A172 (cell line): ENCODE data around the gene SORBS1. TPM values are rescaled to one million over a fixed set of nuclear protein-coding genes. Genes with fewer than 3 reads are reported as not detected.

Source experiments
- DNase-seq: peaks from one replicate; pipeline ENCODE4 v3.0.0-alpha.2; 2015; ENCODE audit warnings: low spot score
- total RNA-seq: library from RNA; depleted of rRNA; stranded (reverse); fragments of >200 nt; shearing (Covaris generic); gene quantifications from 2 replicates; pipeline ENCODE4 v1.2.3, GENCODE V29; 2014

SORBS1 gene
- total RNA-seq, 1 experiment from 2014 or later = 2.5 TPM

DNA sequence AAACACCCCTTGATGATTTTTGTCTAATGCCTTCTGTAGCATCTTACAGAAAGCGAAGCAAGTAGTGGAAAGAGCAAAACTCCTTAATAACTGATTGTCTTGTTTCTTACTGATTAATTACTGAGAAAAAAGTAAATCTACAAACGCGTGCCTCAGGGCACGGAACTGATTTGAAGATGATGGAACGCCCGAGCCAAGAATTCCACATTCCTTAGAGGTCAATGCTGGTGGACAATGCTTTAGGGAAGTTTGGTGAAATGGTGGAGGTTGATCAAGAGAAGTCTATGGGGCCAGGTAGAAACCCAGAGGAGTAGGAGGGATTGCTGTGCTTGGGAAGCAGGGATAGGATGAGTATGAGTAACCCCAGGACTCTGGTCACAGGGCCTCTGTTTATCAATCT, 5.0 kb upstream of the SORBS1 start:
- no peak for DNase-seq

DNA sequence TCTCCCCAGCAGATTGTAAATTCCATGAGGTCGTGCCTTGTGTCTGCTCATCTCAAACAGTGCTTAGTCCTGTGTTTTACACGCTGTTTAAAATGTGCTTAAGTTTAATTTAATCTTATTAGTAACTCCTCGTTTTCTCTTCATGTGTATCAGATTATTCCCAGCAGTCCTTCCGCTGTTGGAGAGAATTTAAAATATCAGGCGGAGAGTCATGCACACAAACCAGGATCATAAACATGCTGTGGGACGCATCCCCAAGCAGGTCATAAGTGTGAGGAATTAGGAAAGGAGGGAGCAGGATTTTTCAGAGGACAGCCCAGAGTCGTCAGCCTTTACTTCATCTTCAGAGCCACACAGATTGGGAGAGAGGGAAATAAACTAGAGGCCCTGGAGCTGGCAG, 4.2 kb upstream of the SORBS1 start:
- DNase-seq = no peak

DNA sequence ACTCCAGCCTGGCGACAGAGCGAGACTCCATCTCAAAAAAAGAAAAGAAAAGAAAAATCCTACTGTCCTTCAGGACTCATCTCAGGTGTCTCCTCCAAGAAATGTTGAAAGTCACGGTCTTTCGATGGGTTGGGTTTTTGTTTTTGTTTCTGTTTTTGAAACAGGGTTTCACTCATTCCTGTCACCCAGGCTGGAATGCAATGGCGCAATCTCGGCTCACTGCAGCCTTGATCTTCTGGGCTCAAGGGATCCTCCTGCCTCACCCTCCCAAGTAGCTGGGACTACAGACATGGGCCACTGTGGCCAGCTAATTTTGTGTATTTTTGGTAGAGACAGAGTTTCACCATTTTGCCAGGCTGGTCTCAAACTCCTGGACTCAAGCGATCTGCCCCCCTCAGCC, 3.1 kb upstream of the SORBS1 start:
- DNase-seq = no peak

DNA sequence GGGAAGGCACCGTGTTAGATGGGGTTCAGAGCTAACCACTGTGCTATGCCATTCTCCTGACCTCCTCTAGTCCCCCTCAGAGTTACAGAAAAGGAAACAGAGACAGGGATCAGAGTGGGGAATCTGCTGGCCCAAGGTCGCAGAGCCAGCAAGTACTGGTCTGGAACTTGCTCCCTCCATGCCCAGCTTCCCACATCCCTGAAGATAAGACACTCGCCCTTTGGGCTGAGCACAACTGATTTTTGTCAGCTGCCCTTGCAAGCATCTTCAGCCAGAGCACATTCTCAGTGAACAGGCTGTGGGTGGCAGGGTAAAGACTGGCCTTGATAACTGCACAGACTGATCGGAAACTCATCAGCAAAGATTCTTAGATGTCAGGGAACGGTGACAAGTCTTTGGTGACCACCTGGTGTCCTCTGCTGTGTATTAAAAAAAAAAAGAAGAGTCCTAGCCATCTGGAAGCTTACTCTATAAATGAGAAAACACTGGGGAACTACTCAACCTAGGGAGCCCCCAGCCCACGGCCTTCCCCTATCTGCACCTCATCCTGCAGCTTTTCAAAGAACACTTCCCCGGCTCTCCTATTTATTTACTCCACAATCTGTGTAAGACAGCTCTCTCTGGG, 1.3 kb upstream of the SORBS1 start:
- no peak for DNase-seq

DNA sequence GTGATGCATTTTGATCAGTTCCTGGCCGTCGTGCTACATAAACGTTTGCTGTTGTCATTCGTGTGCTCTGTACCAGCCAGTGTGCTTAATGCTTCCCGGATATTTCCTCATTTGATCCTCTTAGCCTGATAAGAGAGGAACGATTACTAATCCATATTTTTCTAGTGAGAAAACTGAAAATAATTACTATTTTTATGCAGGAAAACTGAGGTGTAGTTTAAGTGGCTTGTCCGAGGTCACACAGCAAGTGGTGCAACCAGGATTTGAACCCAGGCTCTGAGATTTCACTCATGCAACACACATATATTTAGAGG, 650 bp upstream of the SORBS1 start:
- DNase-seq = no peak

DNA sequence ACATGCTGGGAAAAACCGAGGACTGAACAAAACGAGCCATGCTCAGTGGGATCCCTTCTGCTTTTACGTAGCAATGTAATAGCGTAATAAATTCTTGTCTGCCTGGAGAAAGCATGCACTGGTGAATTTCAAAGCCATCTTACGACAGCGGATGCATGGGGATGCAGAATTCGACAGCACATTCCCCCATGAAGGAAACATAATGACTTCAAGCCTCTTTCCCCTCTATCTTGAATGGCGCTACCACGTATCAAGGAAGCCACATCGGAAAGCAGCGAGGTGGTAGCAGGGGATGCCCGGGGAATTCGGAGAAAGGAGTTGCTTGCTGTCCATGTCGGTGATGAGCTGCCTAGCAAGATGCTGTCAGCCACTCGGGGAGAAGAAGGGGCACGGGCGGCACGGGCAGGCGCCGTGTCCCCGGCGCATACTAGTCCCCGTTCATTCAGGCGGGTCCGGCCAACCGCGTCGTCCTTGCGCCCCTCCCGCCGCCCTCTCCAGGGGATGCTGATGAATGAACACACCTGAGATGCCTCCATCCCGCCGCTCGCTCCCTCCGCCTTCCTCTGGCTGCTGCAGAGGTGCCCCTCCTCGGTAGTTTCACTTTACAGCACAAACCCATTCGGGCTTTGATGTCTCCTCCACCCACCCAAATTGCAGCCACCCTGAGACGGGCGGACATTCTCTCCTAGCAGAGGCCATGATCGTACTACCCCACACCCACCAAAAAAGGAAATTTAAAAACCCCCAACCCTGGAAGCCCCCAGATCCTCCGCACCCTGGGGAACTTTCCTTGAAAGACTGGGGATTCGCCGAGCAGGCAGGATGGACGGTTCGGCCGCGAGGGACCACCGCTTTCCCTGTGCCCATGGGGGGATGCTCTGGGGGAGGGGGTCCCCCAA, 644 bp downstream of the SORBS1 start:
- peak; percentile 12 for DNase-seq

DNA sequence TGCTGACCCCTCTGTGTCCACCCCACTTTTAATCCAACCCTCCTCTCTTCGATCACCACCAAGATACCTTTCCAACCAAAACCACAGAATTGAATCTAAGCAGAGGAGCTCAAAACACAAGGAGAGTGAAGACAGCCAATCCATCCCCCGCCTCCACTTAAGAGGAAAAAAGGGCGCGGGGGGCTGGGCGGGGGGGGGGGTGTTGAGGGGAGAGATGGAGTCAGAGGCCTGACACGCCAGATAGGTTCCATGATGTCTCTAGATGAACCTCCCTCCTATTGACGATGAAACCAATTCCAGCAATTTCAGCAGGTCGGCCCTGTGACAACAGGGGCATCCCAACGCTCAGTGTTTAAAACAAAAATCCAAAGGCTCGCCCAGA, 1.3 kb downstream of the SORBS1 start:
- no peak for DNase-seq

DNA sequence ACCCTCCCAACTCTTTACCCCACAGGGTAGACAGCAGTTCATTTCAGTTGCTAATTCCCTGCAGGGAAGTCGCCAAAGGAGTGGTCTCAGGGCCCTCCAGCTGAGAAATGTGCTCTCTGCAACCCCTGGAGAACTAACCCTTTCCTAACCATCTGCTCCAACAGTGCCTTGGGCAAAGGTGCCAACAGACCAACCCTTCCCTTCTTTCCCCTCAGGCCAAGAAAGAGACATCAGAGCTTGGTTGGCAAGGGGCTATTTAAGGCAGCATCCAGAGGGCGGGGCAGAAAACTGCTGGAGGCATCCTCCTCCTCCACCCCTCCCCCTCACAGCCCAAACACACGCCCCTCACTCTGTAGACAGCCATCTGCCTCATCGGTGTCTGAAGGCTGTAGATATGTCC, 1.7 kb downstream of the SORBS1 start:
- DNase-seq = no peak

DNA sequence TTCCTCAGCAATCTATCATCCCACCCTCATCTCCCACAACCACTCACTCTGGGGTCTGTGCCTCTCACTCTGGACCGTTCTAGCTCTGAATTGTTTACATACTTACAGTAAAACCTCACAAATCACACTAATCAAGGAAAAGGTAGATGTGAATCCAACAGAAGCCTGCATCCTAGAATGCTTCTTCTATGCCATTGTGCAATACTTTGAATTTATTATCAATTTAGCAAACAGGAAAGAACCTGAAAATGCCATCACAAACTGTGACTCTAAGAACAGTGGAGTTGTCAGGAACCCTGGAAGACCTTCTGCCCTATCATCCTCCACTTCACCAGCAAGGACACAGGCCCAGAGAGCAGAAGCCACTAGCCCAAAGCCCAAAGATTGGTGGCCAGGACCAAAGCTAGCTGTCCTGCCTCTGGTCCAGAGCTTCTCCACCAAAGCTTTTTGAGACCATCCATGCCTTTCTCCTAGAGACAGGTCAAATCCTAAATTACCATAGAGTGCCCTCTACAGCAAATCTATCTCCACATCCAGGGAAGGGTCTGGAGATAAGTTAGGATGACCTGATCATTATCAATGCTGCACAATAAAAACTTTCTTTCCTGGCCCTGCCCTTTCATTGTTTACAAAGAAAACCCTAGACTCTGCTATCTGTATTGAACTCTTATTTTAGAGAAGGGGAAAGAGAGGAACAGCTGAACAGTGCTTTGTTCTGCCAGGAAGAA, 2.4 kb downstream of the SORBS1 start:
- DNase-seq = no peak

DNA sequence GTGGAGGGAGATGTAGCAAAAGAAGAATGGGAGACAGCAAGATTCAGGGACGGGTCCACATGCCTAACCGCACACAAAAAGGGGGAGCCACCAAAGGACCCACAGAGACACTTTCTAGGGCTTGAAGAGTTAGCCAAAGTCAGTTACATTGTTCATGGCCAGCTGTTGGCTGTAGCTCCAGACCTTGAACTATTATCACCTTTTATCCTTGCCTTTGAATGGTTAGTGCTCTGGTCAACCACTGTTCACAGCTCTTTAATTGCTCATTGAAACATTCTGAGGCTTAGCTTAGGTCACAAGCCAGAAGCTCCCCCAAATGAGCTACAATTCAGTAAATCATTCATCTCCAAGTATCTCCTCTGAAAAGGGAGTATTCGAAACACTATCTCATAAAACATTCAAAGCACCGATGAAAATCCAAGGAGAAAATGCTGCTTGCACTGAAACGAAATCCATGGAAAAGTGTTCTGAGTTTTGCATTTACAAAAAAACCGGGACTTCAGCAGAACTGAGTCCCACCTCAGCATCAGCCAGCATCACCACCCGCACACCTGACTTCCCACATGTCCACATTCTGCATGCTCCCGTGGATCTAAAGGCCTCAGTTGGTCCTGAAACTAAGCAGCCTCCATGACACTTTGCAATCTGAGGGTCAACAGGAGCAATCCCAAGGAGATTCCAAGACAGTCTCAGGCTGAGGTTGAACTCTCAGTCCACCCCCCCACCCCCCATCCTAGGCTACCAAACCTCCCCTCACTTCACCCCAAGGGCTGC, 4.0 kb downstream of the SORBS1 start:
- DNase-seq = no peak

DNA sequence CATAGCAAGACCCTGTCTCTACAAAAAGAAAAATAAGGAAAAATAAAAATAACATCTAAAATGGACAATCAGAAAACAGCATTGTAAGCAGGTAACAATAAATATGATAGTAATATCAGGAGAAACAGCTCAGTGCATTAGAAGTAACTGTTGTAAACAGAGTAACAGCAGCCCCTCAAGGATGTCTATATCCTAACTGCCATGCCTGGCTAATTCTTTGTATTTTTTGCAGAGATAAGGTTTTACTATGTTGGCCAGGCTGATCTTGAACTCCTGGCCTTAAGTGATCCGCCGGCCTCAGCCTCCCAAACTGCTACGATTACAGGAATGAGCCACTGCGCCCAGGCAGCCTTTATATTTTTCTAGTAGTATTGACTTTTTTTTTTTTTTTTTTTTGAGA, 7.5 kb downstream of the SORBS1 start:
- DNase-seq = no peak

DNA sequence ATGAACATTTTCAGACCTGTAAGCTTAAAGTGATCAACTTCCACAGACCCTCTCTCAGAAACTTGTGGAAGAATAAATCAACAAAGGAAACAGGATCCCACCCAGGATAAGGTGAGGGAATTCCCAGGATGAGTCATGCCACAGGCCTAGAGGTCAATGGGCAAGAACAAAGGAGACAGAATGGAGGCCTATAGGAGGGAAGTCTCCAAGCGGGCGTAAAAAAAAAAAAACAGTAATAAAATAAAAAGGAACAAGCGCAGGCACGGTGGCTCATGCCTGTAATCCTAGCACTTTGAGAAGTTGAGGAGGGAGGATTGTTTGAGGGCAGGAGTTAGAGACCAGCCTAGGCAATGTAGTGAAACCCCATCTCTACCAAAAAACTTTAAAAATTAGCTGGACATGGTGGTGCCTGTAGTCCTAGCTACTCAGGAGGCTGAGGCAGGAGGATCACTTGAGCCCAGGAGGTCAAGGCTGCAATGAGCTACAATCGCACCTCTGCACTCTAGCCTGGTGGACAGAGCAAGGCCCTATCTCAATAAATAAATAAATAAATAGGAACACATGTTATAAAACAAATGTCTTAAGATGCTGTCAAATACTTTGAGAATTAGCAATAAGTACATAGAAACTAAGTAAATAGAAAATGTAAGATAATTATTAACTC, 8.4 kb downstream of the SORBS1 start:
- peak; percentile 27 for DNase-seq

DNA sequence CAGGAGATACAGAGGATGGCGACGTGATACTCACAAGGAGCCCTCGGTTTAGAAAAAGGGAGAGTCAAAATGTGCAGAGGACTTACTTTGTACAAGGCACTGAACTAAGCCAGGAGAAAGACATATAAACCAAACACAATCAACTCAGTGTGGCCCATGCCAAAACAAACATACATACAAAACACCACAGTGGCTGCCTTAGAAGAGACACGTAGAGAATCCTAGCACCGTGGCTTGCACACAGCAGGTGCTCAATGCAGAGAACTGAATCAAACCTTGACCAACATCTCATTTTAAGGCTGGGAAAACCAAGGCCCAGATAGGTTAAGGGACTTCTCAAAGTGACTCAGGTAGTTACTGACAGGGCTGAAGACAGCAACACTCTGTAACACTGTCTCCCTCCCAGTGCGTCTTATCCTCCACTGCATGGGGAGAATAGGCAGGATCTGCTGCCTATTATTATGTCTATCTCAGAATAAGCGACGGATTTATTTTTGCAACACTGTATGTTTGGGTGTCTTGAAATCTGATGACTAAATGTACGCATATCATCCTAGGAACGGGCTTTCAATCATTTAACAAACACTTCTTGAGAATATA, 11.0 kb downstream of the SORBS1 start:
- DNase-seq = no peak

DNA sequence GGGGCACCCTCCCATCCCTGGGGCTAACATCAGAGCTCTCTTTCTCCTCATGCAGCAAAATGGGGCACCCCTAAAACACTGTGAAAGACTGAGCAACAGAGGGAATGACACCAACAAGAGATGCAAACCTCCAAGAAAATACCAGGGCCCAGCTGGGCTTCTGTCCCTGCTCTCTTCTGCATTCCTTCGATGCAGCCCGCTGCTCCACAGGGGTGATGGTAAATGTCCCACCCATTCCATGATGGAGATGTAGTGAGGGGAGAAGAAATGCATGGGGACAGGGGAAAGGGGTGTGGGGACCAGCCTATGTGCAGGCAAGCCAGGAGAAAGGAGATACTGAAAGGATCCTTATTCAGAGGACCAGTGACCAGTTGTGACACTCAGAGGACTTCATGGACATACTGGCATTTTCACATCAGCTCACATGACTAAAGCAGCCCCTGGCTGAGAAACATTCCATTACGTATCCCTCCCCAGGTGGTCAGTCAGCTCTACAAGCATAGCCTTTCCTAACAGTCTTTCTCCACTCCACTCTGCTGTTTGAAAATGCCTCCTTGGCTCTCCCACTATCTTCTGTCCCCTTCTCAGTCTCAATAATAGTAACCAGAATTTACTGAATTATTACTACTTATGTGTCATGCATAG, 13.3 kb downstream of the SORBS1 start:
- DNase-seq = no peak

DNA sequence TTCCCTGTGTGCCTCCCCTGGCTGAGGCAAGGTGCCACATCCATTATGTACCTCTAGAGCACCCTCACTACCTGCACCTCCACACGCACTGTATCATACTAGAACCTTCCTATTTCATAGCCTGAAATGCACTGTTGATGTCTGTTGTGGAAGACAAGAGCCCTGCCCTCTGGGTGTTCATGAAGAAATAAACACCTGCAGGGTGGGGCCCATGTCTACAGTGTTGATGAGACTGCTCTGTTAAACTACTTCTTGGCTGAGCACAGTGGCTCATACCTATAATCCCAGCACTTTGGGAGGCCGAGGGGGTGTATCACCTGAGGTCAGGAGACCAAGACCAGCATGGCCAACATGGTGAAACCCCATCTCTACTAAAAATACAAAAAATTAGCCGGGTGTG, 14.0 kb downstream of the SORBS1 start:
- DNase-seq = no peak

DNA sequence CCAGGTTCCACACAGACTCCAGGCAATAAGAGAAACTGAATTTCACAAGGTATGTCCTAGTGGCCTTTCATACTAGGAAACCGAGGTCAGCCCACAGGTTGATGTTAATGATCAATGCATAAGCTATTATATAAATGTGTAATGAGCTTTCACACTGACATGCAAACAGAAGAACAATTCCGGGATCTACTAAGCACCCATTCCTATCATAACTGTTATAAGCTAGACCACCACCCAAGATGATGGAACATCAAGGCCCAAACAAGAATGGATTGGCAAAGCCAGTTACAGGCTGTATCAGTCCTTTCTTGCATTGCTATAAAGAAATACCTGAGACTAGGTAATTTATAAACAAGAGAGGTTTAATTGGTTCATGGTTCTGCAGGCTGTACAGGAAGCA, 15.2 kb downstream of the SORBS1 start:
- no peak for DNase-seq

DNA sequence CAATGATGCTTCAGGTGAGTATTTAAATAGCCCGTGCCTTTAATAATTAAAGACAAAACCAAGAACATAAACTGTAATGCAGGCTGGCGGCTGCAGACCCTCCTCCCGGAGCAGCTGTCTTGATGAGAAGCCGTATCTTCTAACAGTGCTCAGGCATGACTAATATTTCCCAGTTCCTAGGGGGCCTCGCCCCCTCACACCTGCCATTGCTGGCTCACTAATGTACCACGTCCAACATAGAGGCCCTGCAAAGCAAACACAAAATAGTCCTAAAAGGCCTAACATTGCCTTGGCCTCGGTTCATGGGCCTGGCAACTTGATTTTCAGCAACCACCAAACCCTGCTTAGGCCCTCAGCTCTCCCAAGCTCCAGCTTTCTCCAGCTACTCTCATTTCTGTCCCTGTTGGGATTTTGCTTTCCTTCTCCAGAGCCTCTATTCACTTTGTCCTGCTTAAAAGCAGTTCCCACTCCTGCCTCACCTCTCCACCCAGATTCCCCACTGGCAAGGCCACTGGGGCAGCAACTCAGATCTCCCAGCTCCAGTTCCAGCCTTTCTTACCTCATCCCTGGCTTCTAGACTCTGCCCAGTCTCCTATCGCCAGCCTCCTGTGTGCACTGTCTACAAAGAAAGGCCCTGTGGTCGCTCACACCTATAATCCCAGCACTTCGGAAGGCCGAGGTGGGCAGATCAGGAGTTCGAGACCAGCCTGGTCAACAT, 16.2 kb downstream of the SORBS1 start:
- no peak for DNase-seq

DNA sequence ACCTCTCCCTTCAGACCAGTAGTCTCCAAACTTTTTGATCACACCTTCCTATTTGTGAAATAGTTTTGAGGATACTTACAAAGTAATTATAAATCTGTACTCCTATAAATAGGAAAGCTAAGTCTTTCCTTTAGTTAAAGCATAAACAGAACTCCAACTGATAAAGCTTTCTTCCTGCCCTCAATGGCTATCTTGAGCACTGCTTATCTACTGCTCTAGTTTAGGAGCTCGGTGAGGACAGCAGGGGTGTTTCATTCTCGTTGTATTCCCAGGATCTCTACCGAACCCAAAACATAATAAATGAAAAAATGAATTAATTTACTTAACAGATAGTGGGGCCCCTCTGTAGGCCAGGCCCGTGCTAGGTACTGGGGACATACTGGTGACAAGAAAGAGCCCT, 17.7 kb downstream of the SORBS1 start:
- DNase-seq = no peak

DNA sequence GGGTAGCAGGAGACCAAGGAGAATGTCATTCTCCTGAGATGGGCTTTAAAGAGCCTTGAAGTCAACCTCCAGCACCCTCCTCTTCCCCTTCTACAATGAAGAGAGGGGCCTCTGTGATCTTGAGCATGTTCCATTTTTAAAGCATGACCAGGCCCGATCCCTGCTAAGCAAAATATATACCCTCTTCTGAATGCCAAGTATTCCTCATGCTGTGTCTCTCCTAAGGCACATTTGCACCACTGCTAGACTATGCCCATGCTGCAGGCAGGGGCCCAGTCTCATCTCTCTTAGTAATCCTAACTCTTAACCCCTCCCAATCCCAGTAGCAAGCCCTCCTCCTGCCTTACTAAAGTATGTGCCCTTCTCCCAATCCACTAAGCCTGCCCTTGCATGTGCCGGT, 18.4 kb downstream of the SORBS1 start:
- no peak for DNase-seq

DNA sequence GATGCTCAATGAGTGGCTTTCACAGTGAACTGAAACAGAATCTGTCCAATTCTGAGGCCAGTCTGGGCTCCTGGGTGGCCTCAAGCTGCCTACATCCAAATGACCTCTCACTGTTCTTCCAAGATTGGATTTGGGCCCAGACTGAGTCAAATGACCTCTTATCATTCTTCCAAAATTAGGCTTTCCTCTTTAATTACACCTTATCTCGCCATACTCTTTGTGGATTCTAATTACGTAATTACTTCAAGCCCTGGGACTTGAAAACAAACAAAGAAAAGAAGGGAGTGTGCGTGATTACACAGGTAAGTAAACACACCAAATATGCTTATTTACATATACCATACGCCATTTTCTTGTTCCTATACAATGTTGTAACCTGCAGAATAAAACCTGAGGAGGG, 18.8 kb downstream of the SORBS1 start:
- DNase-seq = no peak
